ENCODE results near the gene ZNF580. TPM values are rescaled to one million over a fixed set of nuclear protein-coding genes. Genes with fewer than 3 reads are reported as not detected.

The ZNF580 gene
- total RNA-seq, 5 donors from 2014 or later (not counting 1 experiment from before 2014, with no cell fraction given), result 44.6 to 116 (median 94.2) TPM

DNA sequence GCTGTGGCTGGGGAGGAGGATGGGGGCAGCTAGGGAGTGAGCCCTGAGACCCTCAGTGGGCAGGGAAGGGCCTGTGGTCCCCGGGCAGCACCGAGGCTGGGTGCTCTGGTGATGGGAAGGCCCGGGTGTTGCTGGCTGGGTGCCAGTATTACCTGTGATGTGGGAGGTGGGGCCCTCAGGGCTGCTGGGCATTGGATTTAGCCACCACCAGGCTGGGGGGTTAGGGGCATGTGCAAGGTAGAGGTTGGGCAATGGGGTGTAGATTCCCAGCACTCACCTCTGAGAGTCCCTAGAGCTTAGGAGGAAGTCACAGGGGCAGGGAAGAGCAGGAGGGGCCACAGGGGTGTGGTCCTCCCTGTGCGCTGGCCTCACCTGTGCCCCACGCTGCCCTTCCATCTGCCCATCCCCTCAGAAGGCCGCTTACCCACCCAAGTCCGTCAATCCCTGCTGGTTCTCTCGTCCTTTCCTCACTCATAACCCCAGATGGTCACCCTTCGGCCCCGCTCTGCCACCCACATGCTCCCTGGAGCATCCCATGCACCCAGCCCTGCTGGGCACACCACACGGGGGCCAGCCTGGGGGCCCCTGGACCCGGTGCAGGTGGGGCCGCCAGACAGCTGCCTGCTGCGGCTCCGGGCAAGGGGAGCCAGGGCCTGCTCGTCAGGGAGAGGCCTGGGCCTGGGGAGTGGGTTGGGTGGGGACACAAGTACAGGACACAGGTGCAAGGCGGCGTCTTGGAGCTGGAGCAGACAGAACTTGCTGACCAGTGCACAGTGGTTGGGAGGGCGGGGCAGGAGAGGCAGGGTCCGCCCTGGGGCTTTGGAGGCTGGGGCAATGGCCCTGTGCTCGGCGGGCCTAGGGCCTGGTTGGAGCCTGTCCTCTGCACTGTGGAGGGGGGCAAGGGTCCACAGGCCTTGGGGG lies 46.7 kb downstream of the ZNF580 start:
- 95% methylated on average over 17 of the region's 22 CpGs for WGBS (ENCODE audit: insufficient coverage)
- ChIA-PET CTCF (no interaction called here), POLR2A (no interaction called here)
- Mint-ChIP-seq H3K4me1 (peaks cover 4 to 17% (median 15%) of the 10 kb centered on the region in 3 donors), H3K9me3 (no peaks in the 10 kb centered on the region), H3K27ac (no peak overlapping the region), H3K4me3 (no peak overlapping the region), H3K36me3 (peaks cover 26% of the 10 kb centered on the region), H3K27me3 (no peaks in the 10 kb centered on the region)
- H3K27ac ChIP-seq (ENCODE audit: low read length), result no peak overlapping the region
- ATAC-seq (replicated peaks in 1 of 4), result no peak
- H3K27me3 ChIP-seq (replicated peaks in 1 of 2; ENCODE audit: control insufficient read depth in 2 of 2, extremely low read depth in 1 of 2, insufficient read depth in 2 of 2, low read length in 1 of 2), result no peaks in the 10 kb centered on the region
- peaks cover 32 to 73% of the 10 kb centered on the region in 2 donors for H3K36me3 ChIP-seq (ENCODE audit: control insufficient read depth in 2 of 2, extremely low read depth in 1 of 2, insufficient read depth in 1 of 2, low read length in 1 of 2)
- DNase-seq, result no peak
- H3K9me3 ChIP-seq, result no peaks in the 10 kb centered on the region
- no peak overlapping the region for H3K4me3 ChIP-seq (ENCODE audit: control insufficient read depth in 1 of 2, extremely low read depth in 1 of 2, low read length in 1 of 2)
- H3K4me1 ChIP-seq (ENCODE audit: control insufficient read depth in 1 of 2, extremely low read depth in 1 of 2, insufficient read depth in 2 of 2, low read length in 2 of 2), result peaks cover 0 to 21% of the 10 kb centered on the region in 2 experiments

DNA sequence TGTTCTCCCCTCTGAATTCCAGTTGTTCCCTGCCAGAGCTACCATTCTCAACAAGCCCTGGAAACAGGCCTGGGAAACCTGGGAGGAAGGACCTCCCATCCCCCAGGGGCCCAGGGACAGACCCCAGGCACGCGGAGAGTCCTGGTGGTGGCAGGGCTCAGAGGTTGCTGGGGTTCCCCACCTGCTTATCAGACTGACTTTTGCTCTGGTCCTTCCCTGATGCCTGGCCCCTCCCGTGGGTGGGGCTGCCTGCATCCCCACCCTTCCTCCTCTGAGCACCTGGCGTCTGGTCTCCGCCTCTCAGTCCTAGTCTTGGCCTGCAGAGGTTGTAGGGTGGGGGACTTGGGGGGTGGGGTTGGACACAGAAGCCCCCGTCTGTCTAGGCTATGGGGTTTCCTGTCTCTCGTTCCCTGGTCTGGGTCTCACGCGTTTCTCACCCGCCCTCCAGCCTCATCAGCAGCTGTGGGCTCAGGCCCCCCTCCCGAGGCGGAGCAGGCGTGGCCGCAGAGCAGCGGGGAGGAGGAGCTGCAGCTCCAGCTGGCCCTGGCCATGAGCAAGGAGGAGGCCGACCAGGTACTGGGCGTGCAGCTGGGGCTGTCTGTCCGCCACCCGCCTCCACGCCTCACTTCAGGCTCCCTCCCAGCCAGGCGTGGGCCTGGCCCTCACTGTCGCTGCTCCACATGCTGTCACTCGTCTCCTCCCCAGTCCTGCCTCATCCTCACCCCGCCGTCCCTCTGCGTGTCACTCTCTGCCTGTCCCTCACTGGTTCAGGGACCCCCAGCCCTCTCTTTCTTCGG lies 47.8 kb downstream of the ZNF580 start:
- DNase-seq (no peak), ATAC-seq (replicated peaks in 1 of 4) (no peak)
- POLR2A ChIA-PET, result no interaction called here
- Mint-ChIP-seq H3K36me3 (peaks cover 26% of the 10 kb centered on the region), H3K4me1 (peaks cover 4 to 16% (median 13%) of the 10 kb centered on the region in 3 donors), H3K27me3 (no peaks in the 10 kb centered on the region), H3K4me3 (no peak overlapping the region), H3K9me3 (no peaks in the 10 kb centered on the region), H3K27ac (no peak overlapping the region)
- no peaks in the 10 kb centered on the region for H3K9me3 ChIP-seq
- no peak overlapping the region for H3K27ac ChIP-seq (ENCODE audit: low read length)
- H3K36me3 ChIP-seq (ENCODE audit: control insufficient read depth in 2 of 2, extremely low read depth in 1 of 2, insufficient read depth in 1 of 2, low read length in 1 of 2), result peaks cover 37 to 77% of the 10 kb centered on the region in 2 donors
- CTCF ChIA-PET, result no interaction called here
- no peak overlapping the region for H3K4me3 ChIP-seq (ENCODE audit: control insufficient read depth in 1 of 2, extremely low read depth in 1 of 2, low read length in 1 of 2)
- H3K27me3 ChIP-seq (replicated peaks in 1 of 2; ENCODE audit: control insufficient read depth in 2 of 2, extremely low read depth in 1 of 2, insufficient read depth in 2 of 2, low read length in 1 of 2), result no peaks in the 10 kb centered on the region
- 90% methylated on average over 16 of the region's 27 CpGs for WGBS (ENCODE audit: insufficient coverage)
- peaks cover 0 to 18% of the 10 kb centered on the region in 2 experiments for H3K4me1 ChIP-seq (ENCODE audit: control insufficient read depth in 1 of 2, extremely low read depth in 1 of 2, insufficient read depth in 2 of 2, low read length in 2 of 2)

DNA sequence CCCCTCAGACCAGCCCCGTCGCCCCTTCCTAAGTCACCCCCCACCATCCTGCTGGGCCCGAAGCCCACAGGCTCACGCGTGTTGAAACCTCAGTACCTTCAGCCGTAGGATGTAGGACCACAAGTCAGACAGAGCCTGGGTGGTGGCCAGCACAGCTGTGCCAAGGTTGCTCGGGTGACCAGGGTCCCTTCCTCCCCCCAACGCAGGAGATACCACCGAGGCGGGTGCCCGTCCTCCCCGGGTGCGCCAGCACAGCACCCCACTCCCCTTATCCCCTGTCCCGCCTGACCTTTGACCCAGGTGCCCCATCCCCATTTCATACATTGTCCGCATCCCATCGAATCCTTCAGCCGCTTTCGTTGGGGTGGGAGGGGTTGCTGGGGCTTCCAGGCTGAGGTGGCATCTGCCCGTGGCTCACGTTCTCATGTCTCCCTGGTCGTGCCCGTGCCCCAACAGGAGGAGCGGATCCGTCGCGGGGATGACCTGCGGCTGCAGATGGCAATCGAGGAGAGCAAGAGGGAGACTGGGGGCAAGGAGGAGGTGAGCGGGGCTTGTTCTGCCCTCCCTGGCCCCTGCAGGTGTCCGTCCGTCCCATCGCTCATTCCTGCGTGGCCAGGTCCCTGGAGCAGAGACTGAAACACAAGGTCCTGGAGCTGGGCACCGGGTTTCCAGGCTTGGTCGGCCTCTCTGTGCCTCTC lies 48.8 kb downstream of the ZNF580 start:
- Mint-ChIP-seq H3K4me3 (no peak overlapping the region), H3K27me3 (no peaks in the 10 kb centered on the region), H3K36me3 (peaks cover 23% of the 10 kb centered on the region), H3K27ac (no peak overlapping the region), H3K4me1 (peaks cover 4 to 10% (median 8%) of the 10 kb centered on the region in 3 donors), H3K9me3 (no peaks in the 10 kb centered on the region)
- Histone ChIP-seq H3K36me3 (ENCODE audit: control insufficient read depth in 2 of 2, extremely low read depth in 1 of 2, insufficient read depth in 1 of 2, low read length in 1 of 2) (peaks cover 42 to 76% of the 10 kb centered on the region in 2 donors), H3K27ac (ENCODE audit: low read length) (no peak overlapping the region), H3K4me1 (ENCODE audit: control insufficient read depth in 1 of 2, extremely low read depth in 1 of 2, insufficient read depth in 2 of 2, low read length in 2 of 2) (peaks cover 0 to 18% of the 10 kb centered on the region in 2 experiments), H3K9me3 (no peaks in the 10 kb centered on the region), H3K4me3 (ENCODE audit: control insufficient read depth in 1 of 2, extremely low read depth in 1 of 2, low read length in 1 of 2) (no peak overlapping the region), H3K27me3 (replicated peaks in 1 of 2; ENCODE audit: control insufficient read depth in 2 of 2, extremely low read depth in 1 of 2, insufficient read depth in 2 of 2, low read length in 1 of 2) (no peaks in the 10 kb centered on the region)
- DNase-seq (no peak), ATAC-seq (replicated peaks in 1 of 4) (no peak)
- ChIA-PET POLR2A (no interaction called here), CTCF (no interaction called here)
- 97% methylated on average over 21 of the region's 35 CpGs for WGBS (ENCODE audit: insufficient coverage)

DNA sequence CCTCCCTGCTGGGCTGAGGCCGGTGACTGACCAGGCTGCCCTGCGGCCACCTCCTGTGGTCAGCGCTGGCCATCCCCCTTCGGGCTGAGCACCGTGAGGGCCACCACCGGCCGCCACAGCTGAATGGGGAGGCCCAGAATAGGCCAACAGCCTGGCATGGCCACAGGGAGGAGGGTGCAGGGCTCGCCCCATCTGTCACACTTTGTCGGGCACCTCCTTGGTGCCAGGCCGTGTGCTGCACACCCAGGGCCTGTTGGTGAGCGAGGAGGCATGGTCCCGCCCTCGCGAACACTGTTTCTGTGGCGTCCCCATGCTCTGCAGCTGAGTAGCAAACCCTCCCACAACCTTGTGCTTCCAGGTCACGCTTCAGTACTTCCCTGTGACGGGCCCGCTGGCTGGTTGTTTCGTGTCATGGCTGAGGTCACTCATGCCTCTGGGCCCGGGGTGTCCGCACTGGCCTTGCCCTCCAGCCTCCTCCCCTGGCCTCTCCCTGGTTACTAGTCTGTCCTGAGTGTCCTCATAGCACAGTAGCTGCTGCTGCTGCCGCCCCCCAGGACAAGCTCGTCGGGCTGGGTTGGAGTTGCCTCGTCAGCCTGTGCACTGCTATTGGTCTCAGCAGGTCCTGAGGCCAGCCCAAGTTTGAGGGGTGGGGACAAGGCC lies 49.4 kb downstream of the ZNF580 start:
- DNase-seq, result no peak
- Mint-ChIP-seq H3K27me3 (no peaks in the 10 kb centered on the region), H3K4me3 (no peak overlapping the region), H3K27ac (no peak overlapping the region), H3K36me3 (peaks cover 19% of the 10 kb centered on the region), H3K4me1 (peaks cover 4 to 9% (median 8%) of the 10 kb centered on the region in 3 donors), H3K9me3 (no peaks in the 10 kb centered on the region)
- POLR2A ChIA-PET, result no interaction called here
- 97% methylated on average over 23 of the region's 25 CpGs for WGBS (ENCODE audit: insufficient coverage)
- Histone ChIP-seq H3K27ac (ENCODE audit: low read length) (no peak overlapping the region), H3K36me3 (ENCODE audit: control insufficient read depth in 2 of 2, extremely low read depth in 1 of 2, insufficient read depth in 1 of 2, low read length in 1 of 2) (peaks cover 44 to 75% of the 10 kb centered on the region in 2 donors), H3K4me1 (ENCODE audit: control insufficient read depth in 1 of 2, extremely low read depth in 1 of 2, insufficient read depth in 2 of 2, low read length in 2 of 2) (peaks cover 0 to 18% of the 10 kb centered on the region in 2 experiments), H3K9me3 (no peaks in the 10 kb centered on the region), H3K4me3 (ENCODE audit: control insufficient read depth in 1 of 2, extremely low read depth in 1 of 2, low read length in 1 of 2) (no peak overlapping the region), H3K27me3 (replicated peaks in 1 of 2; ENCODE audit: control insufficient read depth in 2 of 2, extremely low read depth in 1 of 2, insufficient read depth in 2 of 2, low read length in 1 of 2) (no peaks in the 10 kb centered on the region)
- CTCF ChIA-PET, result no interaction called here
- ATAC-seq (replicated peaks in 1 of 4), result no peak

DNA sequence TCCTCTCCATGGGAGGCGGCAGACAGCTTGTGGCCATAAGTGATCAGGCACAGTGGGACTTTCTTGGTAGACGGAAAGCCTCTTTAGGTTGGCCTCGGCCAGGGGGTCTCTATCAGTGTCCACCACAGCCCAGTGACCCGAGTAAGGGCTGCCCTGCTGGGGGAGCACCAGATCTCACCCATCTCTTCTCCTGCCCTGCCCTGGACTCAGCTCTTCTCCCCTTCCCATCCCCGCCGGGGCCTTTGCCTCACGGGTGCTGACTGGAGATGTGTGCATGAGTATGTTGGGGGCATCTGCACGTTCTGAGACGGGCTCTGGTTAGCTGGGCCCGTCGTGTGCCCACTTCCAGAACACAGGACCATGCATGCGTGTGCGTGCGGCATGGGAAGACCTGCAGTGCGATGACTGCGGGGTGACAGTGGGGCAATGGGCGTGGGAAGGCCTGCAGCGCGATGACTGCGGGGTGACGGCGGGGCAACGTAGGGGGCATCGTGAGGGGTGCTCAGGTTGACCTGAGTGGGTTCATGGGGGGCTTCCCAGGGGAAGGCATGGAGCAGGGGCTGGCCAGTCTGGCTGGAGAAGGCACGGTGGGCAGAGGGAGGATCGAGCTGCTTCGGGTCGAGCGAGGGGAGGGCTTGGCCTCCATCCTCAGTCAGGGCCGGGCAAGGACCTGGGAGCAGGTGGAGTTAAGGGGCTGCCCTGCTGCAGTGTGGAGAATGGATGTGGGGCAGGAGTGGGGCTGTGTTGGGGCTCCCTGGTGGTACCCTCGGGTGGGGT lies 50.2 kb downstream of the ZNF580 start:
- Mint-ChIP-seq H3K36me3 (peaks cover 18% of the 10 kb centered on the region), H3K27ac (no peak overlapping the region), H3K27me3 (no peaks in the 10 kb centered on the region), H3K4me3 (no peak overlapping the region), H3K9me3 (no peaks in the 10 kb centered on the region), H3K4me1 (peaks cover under 1 to 8% (median 8%) of the 10 kb centered on the region in 3 donors)
- ChIA-PET POLR2A (no interaction called here), CTCF (no interaction called here)
- Histone ChIP-seq H3K27ac (ENCODE audit: low read length) (no peak overlapping the region), H3K27me3 (replicated peaks in 1 of 2; ENCODE audit: control insufficient read depth in 2 of 2, extremely low read depth in 1 of 2, insufficient read depth in 2 of 2, low read length in 1 of 2) (no peaks in the 10 kb centered on the region), H3K4me1 (ENCODE audit: control insufficient read depth in 1 of 2, extremely low read depth in 1 of 2, insufficient read depth in 2 of 2, low read length in 2 of 2) (peaks cover 0 to 14% of the 10 kb centered on the region in 2 experiments), H3K36me3 (ENCODE audit: control insufficient read depth in 2 of 2, extremely low read depth in 1 of 2, insufficient read depth in 1 of 2, low read length in 1 of 2) (peaks cover 46 to 75% of the 10 kb centered on the region in 2 donors), H3K4me3 (ENCODE audit: control insufficient read depth in 1 of 2, extremely low read depth in 1 of 2, low read length in 1 of 2) (no peak overlapping the region), H3K9me3 (no peaks in the 10 kb centered on the region)
- DNase-seq (no peak), ATAC-seq (replicated peaks in 1 of 4) (no peak)
- WGBS (ENCODE audit: insufficient coverage), result 98% methylated on average over 24 of the region's 31 CpGs

Data from T-cell (primary cell).